Neuronal stem cell (in vitro differentiated cells): ENCODE measurements around the gene C11orf21.

Experiments
- DNase-seq: peaks from one replicate; pipeline ENCODE4 v3.0.0-alpha.2; 2013; ENCODE audit warnings: low spot score
- H2AFZ ChIP-seq: one replicate; pipeline ENCODE4 v1.6.1; 2013; ENCODE audit warnings: mild to moderate bottlenecking, low read length, inconsistent platforms
- H2AK5ac ChIP-seq: 2 replicates; pipeline ENCODE4 v1.6.1; 2013; ENCODE audit warnings: low read depth, mild to moderate bottlenecking, inconsistent platforms, low read length, moderate library complexity, mixed read lengths
- H2BK120ac ChIP-seq: 2 replicates; pipeline ENCODE4 v1.6.1; 2013; ENCODE audit warnings: low read depth, mild to moderate bottlenecking, inconsistent platforms, low read length, moderate library complexity, mixed read lengths
- H2BK12ac ChIP-seq: one replicate; pipeline ENCODE4 v1.6.1; 2013; ENCODE audit warnings: low read length, inconsistent platforms
- H2BK15ac ChIP-seq: 2 replicates; pipeline ENCODE4 v1.6.1; 2013; ENCODE audit warnings: mild to moderate bottlenecking, low read length, inconsistent platforms, mixed read lengths
- H2BK5ac ChIP-seq: one replicate; pipeline ENCODE4 v1.6.1; 2013; ENCODE audit warnings: inconsistent platforms, mild to moderate bottlenecking, low read length, moderate library complexity
- H3K14ac ChIP-seq: one replicate; pipeline ENCODE4 v1.6.1; 2013; ENCODE audit warnings: low read length, inconsistent platforms
- H3K18ac ChIP-seq: 2 replicates; pipeline ENCODE4 v1.6.1; 2013; ENCODE audit warnings: low read length, inconsistent platforms
- H3K23ac ChIP-seq: 2 replicates; pipeline ENCODE4 v1.6.1; 2013; ENCODE audit warnings: low read depth, mild to moderate bottlenecking, mixed read lengths, low read length, inconsistent platforms; ENCODE audit not compliant: poor library complexity
- H3K27ac ChIP-seq: replicated peaks from 3 replicates; pipeline ENCODE4 v1.5.1; 2013; ENCODE audit warnings: low read length, inconsistent platforms
- H3K27me3 ChIP-seq, 3 experiments: 2 replicates each; pipeline ENCODE4 v1.6.1; 2013; ENCODE audit warnings: low read length in 3 of 3, mild to moderate bottlenecking in 2 of 3, inconsistent platforms in 1 of 3, low read depth in 1 of 3, mixed read lengths in 1 of 3, moderate library complexity in 1 of 3; ENCODE audit not compliant: control insufficient read depth in 3 of 3, insufficient read depth in 3 of 3
- H3K36me3 ChIP-seq, 2 donors: replicated peaks in 1 of 2; 2 replicates each; pipeline ENCODE4 v1.6.1; 2013; ENCODE audit warnings: low read length in 2 of 2; ENCODE audit not compliant: control insufficient read depth in 2 of 2, insufficient read depth in 2 of 2
- H3K4ac ChIP-seq: 2 replicates; pipeline ENCODE4 v1.6.1; 2013; ENCODE audit warnings: inconsistent platforms, mild to moderate bottlenecking, low read length, moderate library complexity
- H3K4me1 ChIP-seq, 2 donors: 1 replicate in 1 of 2; 2 replicates in 1 of 2; pipeline ENCODE4 v1.6.1; 2013; ENCODE audit warnings: low read length in 2 of 2, low read depth in 1 of 2; ENCODE audit not compliant: control insufficient read depth in 2 of 2, insufficient read depth in 1 of 2
- H3K4me2 ChIP-seq: one replicate; pipeline ENCODE4 v1.6.1; 2013; ENCODE audit warnings: mild to moderate bottlenecking, low read length, inconsistent platforms; ENCODE audit not compliant: insufficient read depth, poor library complexity, severe bottlenecking
- H3K4me3 ChIP-seq, 2 donors: 2 replicates each; pipeline ENCODE4 v1.5.1; 2013; ENCODE audit warnings: low read length in 2 of 2, mild to moderate bottlenecking in 2 of 2, inconsistent platforms in 1 of 2, moderate library complexity in 1 of 2
- H3K79me1 ChIP-seq: one replicate; pipeline ENCODE4 v1.6.1; 2013; ENCODE audit warnings: low read depth, mild to moderate bottlenecking, inconsistent platforms, low read length, moderate library complexity
- H3K9ac ChIP-seq: one replicate; pipeline ENCODE4 v1.6.1; 2013; ENCODE audit warnings: mild to moderate bottlenecking, low read depth, low read length, inconsistent platforms; ENCODE audit not compliant: poor library complexity
- H3K9me3 ChIP-seq, 2 donors: replicated peaks in 1 of 2; 2 replicates each; pipeline versions ENCODE3 to v1.6.1; 2013; ENCODE audit warnings: low read length in 2 of 2, mild to moderate bottlenecking in 2 of 2, inconsistent platforms in 1 of 2, low read depth in 1 of 2, mixed read lengths in 1 of 2, moderate library complexity in 1 of 2; ENCODE audit not compliant: control insufficient read depth in 2 of 2, insufficient read depth in 1 of 2
- H4K8ac ChIP-seq: one replicate; pipeline ENCODE4 v1.6.1; 2013; ENCODE audit warnings: low read depth, mild to moderate bottlenecking, inconsistent platforms, low read length, moderate library complexity
- H4K91ac ChIP-seq: one replicate; pipeline ENCODE4 v1.6.1; 2013; ENCODE audit warnings: low read length, low read depth, mild to moderate bottlenecking, inconsistent platforms; ENCODE audit not compliant: poor library complexity
- WGBS, 2 donors: extraction: QIAGEN DNeasy Blood & Tissue Kit; methylation state at CpG; one replicate each; pipeline ENCODE4 v1.1.7; 2013; ENCODE audit warnings: missing lambda C conversion rate in 2 of 2, mixed read lengths in 1 of 2; ENCODE audit not compliant: insufficient read length in 2 of 2, insufficient replicate concordance in 1 of 2; ENCODE audit errors: extremely low coverage in 2 of 2; 5-methylcytosine and 5-hydroxymethylcytosine counted together

C11orf21 gene

DNA sequence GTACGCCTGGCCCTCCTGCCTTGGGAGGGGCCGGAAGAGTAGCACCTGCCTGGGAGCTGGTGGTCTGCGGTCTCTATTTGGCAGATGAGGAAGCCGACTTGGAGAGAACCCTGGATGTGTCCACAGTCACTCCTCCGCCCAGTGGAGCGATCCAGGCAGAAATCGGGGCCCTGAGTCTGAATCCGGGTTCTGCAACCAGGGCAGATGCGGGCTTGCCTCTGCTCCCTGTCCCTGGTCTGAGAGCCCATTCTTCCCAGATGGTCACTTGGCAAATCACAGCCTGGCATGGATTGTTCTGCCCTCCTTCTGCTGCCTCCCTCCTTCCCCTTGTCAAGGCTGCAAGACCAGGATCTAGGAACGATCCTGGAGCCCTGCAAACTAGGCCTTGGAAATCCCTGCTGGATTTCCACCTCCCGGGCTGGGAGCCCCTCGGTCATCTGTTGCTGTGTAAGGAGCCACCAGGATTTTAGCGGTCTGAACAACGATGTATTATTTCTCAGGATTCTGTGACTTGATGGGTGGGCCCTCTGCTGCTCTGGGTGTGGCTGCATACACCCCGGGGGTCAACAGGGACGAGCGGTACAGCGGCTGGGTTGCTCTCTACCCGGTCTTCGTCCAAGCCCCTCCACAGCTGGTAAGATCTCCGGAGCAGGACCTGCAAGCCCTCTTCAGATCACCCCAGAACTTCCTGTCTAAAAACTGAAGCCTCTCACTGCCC is 29.3 kb downstream of the C11orf21 start:
- Histone ChIP-seq H2BK12ac (no peak overlapping the region), H3K4me2 (no peak overlapping the region), H2BK15ac (peak overlapping the region; percentile 21), H3K36me3 (no peaks in the 10 kb centered on the region), H4K91ac (no peak overlapping the region), H2AK5ac (peak overlapping the region; percentile 35), H3K23ac (peak overlapping the region; percentile 80), H3K27ac (no peak overlapping the region), H3K14ac (no peak overlapping the region), H3K4me1 (peaks cover 0 to 7% of the 10 kb centered on the region in 2 donors), H3K27me3 (peaks cover 43 to 80% (median 73%) of the 10 kb centered on the region in 3 experiments), H2AFZ (no peak overlapping the region), H3K4ac (peak overlapping the region; percentile 32), H3K9ac (no peak overlapping the region), H2BK120ac (no peak overlapping the region), H3K4me3 (no peak overlapping the region), H3K79me1 (peaks cover 4% of the 10 kb centered on the region), H4K8ac (no peak overlapping the region), H3K9me3 (no peaks in the 10 kb centered on the region), H2BK5ac (no peak overlapping the region), H3K18ac (no peak overlapping the region)
- no peak for DNase-seq
- whole genome bisulfite sequencing, 2 donors = no CpG with 5 or more reads among the region's 21 CpGs

DNA sequence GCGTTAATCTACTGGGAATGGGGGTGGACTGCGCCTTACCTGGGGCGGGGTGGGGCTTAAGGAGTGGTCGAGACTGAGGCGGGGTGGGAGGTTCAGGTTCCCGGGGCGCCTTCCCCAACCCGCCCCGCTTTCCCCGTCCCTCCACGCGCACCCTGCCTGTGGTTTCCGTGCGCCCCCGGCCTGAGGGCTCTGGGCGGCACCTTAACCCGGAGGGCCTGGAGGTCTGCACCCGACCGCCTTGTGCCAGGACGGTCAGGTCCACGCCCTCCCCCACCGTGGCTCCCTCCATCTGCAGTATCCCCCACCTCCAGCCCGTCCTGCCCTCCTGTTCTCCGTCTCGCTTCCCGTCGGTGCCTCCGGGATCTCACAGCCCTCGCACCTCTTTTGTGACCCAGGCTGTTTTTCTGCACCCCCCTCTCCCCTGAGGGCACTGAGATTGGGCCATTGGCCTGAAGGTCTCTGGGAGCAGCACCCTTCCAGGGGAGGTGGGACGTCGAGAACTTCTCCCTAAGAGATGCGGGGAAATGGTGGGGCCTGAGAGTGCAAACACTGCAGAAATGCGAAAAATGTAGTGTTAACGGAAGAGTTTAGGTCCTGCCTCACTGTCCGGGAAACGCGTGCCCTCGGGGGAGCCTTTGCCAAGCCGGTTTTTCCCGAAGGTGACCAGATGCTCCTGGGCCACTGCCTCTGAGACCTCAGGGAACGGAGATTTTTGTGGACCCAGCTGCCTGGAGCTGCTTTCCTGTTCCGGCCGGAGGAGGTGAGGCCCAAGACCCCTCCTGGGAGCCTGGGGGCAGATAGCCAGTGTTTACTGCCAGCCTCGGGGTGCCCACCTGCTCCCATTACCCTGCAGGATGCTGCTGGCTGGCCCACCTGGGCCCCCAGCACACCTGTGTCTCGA is 30.1 kb downstream of the C11orf21 start:
- H2BK15ac ChIP-seq = peak overlapping the region; percentile 21
- H3K27me3 ChIP-seq = peaks cover 43 to 82% (median 77%) of the 10 kb centered on the region in 3 experiments
- H2BK120ac ChIP-seq = no peak overlapping the region
- no peak overlapping the region for H3K9ac ChIP-seq
- H3K4ac ChIP-seq = peak overlapping the region; percentile 32
- peak overlapping the region; percentile 30 for H2BK12ac ChIP-seq
- H3K9me3 ChIP-seq = no peaks in the 10 kb centered on the region
- no peak overlapping the region for H2BK5ac ChIP-seq
- H3K23ac ChIP-seq = peak overlapping the region; percentile 90
- H3K4me1 ChIP-seq = peaks cover 0 to 7% of the 10 kb centered on the region in 2 donors
- peaks cover 4% of the 10 kb centered on the region for H3K79me1 ChIP-seq
- no peak overlapping the region for H2AFZ ChIP-seq
- no peak overlapping the region for H3K27ac ChIP-seq
- no peaks in the 10 kb centered on the region for H3K36me3 ChIP-seq
- no CpG with 5 or more reads among the region's 45 CpGs for WGBS, 2 donors
- no peak overlapping the region for H3K4me3 ChIP-seq
- H2AK5ac ChIP-seq = peak overlapping the region; percentile 60
- no peak overlapping the region for H3K14ac ChIP-seq
- peak overlapping the region; percentile 3 for H3K4me2 ChIP-seq
- H4K8ac ChIP-seq = no peak overlapping the region
- no peak for DNase-seq
- peak overlapping the region; percentile 65 for H3K18ac ChIP-seq
- H4K91ac ChIP-seq = no peak overlapping the region

DNA sequence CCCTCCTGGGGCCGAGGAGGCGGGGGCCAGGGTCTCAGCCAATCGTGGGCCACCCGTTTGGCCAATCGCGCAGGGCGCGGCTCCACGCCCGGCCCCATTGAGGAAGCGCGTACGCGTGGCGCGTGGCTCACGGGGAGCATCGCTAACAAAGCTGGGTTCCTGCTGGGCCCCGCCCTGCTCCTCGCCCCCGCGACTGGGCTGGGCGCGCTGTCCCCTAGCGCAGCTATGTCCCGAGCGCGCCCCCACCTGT is 30.7 kb downstream of the C11orf21 start:
- no peak for DNase-seq
- no peak overlapping the region for H3K9ac ChIP-seq

More for the DNA sequence above, 30.7 kb downstream of the C11orf21 start:
- peak overlapping the region; percentile 90 for H3K23ac ChIP-seq
- H3K4me3 ChIP-seq = no peak overlapping the region
- H3K36me3 ChIP-seq = no peaks in the 10 kb centered on the region
- peak overlapping the region; percentile 3 for H3K4me2 ChIP-seq
- peak overlapping the region; percentile 6 for H2BK12ac ChIP-seq
- H2AK5ac ChIP-seq = peak overlapping the region; percentile 60
- peak overlapping the region; percentile 60 for H3K18ac ChIP-seq
- H2AFZ ChIP-seq = no peak overlapping the region
- H3K27me3 ChIP-seq = peaks cover 43 to 83% (median 77%) of the 10 kb centered on the region in 3 experiments
- H4K91ac ChIP-seq = no peak overlapping the region
- no peak overlapping the region for H2BK120ac ChIP-seq
- WGBS, 2 donors = no CpG with 5 or more reads among the region's 28 CpGs
- no peak overlapping the region for H2BK5ac ChIP-seq
- no peak overlapping the region for H3K4ac ChIP-seq
- H3K9me3 ChIP-seq = no peaks in the 10 kb centered on the region
- peak overlapping the region; percentile 19 for H2BK15ac ChIP-seq
- H4K8ac ChIP-seq = no peak overlapping the region
- no peak overlapping the region for H3K14ac ChIP-seq
- no peak overlapping the region for H3K27ac ChIP-seq
- H3K79me1 ChIP-seq = peaks cover 4% of the 10 kb centered on the region
- H3K4me1 ChIP-seq = peaks cover 0 to 7% of the 10 kb centered on the region in 2 donors
